Measurements from ENCODE around the gene ESPN.
"Not testable (repeated sequence)": the region's sequence is repeated elsewhere in the genome, so short reads cannot be mapped to it uniquely, and the experiment has no call there.

ESPN gene

DNA sequence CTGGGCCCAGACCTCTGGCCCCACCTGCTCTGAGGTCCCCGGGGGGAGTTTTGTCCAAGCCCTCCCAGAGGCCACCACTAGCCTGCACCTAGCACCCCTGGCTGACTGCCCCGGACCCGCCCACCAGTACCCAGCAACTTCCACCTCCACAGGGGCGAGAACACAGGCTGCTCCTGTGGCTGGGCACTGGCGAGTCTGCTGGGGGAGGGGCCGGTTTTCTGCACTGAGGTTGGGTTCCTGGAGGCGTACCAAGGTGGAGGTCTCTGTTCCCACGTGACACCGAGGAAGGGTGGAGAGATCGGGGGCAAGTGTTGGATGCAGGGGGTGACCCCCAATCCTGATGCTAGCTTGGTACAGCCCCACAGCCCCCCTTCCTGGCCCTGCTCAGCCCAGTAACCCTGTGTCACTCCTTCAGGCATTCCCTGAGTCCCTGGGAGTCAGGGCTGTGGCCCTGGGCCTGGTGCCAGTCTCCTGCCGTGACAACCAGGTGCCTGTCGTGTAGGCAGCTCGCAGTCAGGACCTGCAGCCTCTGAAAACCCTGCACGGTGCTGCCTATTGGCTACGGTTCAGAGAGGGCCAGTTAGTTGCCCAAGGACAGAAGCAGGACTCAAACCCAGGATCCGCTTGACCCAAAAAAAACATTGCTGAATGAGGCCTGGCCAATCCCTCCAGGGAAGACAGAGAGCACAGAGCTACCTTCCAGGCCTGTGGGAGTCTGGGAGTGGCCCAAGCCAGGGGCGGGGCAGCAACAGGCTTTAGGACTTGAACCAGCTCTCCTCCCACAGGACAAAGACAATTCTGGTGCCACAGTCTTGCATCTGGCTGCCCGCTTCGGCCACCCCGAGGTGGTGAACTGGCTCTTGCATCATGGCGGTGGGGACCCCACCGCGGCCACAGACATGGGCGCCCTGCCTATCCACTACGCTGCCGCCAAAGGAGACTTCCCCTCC is 3.1 kb downstream of the ESPN start:
- no peak for DNase-seq (ENCODE audit: low read depth)

DNA sequence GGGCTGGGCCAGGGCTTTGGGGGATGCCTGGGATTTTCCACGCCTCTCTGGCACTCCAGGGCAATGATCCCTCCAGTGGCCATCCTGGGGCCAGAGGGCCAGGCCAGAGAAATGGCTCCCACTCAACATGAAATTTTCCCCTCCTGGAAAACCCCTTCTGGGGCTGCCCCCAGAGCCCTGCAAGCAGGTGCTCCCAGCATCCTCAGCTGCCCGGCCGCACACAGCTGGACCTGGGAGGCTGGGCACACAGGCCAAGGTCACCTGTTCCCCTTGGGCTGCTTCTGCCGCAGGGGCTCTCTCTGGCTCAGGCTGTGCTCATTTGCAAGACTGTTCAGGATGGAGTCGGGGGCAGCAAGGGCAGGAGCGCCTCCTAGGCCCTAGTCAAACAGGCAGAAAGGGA is 3.9 kb downstream of the ESPN start:
- not testable (repeated sequence) for DNase-seq (ENCODE audit: low read depth)

DNA sequence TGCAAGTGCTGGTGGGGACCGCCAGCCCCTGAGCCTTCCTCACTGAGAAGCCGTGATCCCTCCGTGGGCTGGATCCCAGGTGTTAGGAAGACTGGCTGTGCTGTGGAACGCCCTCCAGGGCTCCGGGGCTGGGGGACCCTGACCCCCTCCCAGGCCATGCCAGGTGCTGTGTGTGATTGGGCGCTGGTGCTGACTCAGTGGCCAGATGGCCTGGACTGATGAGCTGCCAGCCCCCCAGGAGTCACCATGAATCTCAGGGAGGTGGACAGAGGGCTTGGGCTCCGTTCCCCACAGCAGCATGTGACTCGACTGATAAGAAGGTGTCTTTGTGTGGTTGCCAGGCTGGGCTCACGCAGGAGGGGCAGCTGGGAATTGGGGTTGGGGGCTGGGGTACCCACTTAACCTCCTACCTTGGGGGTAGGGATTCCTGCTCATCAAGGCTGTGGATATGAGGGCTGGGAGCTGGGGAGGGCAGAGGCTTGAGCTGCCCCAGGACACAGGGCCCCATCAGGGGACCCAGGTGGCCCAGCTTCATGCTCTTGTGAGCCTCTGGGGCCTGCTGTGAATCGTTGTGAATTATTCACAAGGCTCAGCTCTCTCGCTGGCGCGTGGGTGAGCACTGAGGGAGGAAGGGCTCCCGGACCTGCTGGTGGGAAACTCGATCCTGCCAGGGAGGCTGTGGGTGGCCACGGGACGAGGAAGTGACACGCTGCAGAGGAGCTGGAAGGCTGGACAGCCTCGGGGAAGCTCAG is 5.3 kb downstream of the ESPN start:
- DNase-seq (ENCODE audit: low read depth), result not testable (repeated sequence)

DNA sequence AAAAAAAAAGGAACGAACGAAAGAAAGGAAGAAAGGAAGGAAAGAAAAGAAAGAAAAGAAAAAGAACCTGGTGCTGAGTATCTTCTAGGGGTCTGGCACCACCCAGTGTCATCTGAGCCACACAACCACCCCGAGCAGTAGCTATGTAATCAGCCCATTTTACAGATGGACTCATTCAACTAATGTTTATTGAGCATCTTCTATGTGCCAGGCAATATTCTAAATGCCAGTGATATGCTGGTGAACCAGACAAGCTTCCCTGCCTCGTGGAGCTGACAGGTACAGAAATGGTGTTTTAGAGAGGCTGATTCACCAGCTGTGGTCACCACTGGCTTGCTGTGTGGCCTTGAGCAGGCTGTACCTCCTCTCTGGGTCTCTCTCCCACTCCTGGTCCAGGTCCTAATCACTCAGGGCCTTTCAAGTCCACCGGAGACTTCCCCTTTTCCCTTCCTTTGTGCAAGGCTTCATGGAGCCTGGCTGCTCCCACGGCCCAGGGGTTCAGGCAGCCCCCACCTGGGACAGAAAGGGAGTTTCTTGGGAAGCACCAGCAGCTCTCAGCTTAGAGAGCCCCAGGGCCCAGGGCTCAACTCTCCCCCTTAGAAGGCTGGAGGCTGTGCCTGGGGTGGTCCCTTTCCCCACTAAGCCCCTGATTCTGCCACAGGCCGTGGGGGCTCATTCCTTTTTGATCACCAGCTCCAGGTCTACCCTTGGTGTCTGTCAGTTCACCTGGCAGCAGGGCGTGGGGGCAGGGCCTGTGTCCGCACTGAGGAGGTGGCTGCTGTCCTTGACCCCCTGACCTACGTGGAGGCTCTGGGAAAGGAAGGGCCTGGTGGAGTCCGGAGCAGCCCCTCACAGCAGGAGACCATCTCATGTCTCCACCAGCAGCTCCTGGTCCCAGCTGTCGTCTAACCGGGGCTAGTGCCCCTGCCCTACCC is 7.3 kb downstream of the ESPN start:
- DNase-seq (ENCODE audit: low read depth), result not testable (repeated sequence)

DNA sequence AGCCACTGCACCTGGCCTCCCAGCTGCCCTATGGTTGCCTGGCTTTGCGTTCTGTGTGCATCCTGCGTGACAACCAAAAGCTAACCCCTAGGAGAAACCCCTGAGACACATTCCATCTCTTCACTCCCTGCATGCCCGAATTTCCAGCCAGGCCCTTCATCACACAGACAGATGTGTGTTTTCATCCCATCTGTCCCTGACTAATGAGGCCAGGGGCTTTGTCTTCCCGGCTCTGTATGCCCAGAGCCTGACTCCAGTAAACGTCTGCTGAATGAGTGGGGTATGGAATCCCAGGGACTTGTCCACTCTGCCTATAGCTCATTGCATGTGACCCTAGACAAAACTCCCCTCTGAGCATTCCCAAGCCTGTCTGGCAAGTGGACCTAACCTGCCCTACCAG is 9.6 kb downstream of the ESPN start:
- no peak for DNase-seq (ENCODE audit: low read depth)

DNA sequence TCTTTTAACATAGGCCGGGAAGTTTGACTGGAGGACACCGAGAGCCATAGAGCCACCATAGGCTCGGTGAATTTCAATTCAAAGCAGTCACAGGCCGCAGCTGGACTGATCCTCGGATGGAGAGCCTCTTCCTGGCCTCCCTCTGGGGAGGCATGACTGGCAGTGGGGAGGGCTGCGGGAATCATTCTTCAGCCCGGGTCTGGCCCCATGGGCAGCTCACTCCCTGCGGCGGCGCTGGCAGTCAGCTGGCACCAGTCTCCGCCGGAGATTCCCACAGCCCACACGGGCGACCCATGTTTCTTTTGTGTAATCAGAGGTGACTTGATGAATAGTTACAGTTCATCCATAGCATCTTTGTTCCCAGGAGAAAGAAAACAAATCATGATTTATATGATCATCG is 10.6 kb downstream of the ESPN start:
- DNase-seq (ENCODE audit: low read depth), result no peak

DNA sequence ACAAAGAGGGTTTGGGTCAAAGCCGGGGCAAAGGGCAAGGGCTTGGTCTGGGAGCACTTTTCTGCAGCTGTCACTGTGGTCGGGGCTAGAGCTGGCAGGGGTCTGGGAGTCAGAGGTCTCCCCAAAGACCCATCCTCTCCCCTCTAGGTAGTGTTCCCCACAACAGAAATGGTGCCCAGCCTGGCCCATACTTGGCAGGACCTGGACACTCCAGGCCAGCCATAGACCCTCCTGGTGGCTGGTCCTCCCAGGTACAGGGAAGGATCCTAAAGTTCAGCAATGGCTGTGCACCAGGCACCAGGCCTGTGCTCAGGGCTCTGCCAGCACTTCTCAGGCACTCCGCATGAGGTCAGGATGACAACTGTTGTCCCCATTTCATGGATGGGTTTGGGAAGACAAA is 11.0 kb downstream of the ESPN start:
- no peak for DNase-seq (ENCODE audit: low read depth)

DNA sequence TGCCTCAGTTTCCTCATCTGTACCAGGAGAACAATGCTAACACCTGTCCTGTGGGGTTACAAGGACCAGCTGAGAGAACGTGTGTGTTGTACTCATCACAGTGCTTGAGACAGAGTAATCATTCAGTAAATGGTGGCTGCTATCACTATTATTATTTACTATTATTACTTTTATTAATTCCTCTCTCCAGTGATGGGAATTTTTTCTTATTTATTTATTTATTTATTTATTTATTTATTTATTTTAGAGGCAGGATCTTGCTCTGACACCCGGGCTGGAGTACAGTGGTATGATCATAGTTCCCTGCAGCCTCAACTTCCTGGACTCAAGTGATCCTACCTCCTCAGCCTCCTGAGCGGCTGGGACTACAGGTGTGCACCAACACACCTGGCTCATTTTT is 11.7 kb downstream of the ESPN start:
- DNase-seq (ENCODE audit: low read depth), result not testable (repeated sequence)

DNA sequence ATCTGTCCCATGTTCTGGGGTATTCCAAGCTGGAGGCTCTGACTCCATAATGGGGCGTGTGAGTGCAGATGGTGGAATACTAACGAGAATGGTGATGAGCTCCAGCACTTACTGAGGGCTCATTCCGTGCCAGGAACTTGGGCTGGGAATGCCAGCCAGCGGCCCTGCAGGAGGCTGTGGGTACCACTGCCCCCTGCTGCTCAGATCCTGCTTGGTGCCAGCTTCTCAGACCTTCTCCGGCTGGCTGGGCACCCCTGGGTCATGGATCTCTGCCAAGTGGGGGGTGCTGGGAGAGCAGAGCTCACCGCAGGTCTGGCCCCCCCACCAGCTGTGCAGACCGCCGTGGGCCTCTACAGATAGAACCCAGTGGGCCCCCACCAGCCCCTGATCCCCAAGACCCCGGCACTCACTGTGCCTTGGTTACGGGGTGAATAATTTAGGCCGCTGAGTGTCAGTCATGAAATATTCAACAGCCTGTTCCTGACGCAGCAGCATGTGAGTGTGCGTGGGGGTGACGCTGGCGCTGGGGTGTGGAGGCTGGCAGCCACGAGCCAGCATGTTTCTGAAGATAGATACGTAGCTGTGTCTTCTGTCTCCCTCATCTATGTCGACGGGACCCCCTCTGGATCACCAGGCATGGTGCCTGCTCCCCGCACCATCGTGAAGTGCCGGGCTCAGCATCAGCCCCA is 12.6 kb downstream of the ESPN start:
- DNase-seq (ENCODE audit: low read depth), result not testable (repeated sequence)

DNA sequence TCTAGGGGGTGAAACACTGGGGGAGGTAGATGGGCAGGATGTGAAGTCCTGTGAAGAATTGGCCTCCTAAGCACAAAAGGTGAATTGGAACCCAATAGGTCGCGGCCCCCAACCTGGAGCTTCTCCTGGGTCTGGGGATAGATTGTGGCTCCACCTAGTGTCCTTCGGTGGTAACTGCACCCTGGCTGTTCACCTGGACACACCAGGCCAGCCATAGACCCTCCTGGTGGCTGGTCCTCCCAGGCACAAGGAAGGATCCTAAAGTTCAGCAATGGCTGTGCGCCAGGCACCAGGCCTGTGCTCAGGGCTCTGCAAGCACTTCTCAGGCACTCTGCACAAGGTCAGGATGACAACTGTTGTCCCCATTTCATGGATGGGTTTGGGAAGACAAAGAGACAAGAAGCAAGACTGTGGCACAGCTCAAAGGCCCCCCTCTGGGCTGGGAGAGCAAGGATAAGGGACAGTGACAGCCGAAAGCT is 13.5 kb downstream of the ESPN start:
- DNase-seq (ENCODE audit: low read depth), result peak; percentile 61

DNA sequence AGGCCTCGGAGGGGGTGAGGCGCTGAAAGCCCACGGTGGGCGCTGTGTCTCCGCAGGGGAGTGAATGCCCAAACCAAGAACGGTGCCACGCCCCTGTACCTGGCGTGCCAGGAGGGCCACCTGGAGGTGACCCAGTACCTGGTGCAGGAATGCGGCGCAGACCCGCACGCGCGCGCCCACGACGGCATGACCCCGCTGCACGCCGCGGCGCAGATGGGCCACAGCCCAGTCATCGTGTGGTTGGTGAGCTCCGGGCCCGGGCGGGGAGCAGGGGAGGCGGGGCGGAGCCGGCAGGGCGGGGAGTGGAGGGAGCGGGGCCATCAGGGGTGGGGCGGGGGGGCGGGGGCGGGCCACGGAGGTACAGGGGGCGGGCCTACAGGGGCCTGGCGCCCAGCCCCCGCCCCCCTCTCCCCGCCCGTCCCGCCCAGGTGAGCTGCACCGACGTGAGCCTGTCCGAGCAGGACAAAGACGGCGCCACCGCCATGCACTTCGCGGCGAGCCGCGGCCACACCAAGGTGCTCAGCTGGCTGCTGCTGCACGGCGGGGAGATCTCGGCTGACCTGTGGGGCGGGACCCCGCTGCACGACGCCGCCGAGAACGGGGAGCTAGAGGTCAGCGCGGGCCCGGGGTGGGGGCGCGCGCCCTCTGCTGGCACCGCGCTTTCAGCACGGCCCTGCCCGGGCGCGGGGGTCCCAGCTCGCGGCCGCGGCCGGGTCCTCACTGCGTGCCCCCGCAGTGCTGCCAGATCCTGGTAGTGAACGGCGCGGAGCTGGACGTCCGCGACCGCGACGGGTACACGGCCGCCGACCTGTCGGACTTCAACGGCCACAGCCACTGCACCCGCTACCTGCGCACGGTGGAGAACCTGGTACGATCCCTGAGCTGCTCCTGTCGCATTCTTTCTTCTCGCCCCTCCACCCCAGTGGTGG is 15.9 kb downstream of the ESPN start:
- DNase-seq (ENCODE audit: low read depth), result peak; percentile 58

DNA sequence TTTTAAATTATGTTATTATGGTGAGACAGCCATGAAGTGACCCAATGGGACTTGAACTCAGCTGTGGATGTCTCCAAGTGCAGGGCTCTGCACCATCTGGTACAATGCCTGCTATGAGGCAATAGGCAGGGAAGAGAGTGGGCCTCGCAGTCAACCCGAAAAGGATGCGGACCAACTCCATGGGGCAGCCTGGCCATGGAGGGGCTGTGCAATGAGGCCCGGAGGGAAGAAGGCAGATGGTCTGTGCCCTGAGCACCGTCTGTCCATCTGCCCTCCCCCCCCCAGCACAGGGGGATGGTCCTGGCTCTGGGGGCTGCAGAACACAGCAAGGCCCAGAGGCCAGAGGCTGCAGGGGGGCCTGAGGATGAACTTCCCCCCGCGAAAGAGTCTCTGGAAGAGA is 17.0 kb downstream of the ESPN start:
- DNase-seq (ENCODE audit: low read depth), result no peak

DNA sequence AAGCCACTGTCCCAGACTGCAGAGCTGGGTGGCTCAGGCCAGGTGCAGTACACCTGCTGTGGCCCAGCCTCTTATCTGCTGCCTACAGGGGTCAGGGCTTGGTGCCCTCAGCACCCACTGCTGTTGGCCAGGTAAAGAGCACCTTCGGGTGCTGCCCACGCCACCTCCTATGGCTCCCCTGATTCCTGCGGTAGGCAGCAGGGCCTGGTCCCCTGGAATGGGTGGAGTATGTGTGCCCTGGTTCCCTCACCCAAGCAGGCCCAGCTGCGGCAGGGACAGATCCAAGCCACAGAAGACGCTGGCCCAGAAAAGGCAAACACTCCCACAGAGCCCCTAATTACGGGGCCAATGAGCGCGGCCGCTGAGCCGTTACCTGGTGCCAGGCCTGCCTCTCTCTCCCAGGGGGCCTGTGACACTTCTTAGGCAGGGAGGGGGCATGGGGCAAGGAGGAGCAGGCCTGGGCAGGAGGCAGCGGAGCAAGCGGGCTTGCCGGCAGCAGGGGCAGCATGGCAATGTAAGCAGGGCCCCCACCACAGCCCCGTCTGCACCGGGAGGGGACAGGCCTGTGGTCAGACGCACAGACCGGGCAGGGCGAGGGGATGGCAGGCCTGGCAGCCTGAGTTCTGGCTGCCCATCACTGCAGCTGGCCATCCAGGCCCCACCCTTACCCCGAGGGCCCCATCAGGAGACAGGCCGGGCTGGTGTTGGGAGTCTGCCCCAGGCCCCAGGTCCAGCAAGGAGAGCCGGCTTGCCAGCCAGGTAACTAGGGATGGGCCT is 19.0 kb downstream of the ESPN start:
- DNase-seq (ENCODE audit: low read depth), result no peak

DNA sequence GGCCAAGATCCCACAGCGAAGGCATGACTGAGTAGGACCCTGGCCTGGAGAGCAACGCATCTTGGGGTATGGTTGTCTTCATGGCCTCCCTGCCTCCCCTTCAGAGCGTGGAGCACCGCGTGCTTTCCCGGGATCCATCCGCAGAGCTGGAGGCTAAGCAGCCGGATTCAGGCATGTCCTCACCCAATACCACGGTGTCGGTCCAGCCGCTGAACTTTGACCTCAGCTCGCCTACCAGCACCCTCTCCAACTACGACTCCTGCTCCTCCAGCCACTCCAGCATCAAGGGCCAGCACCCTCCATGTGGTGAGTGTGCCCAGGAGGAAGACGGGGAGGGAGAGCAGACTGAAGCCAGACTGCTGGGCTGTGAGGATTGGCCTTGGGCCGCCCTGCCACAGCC is 19.8 kb downstream of the ESPN start:
- DNase-seq (ENCODE audit: low read depth), result no peak

DNA sequence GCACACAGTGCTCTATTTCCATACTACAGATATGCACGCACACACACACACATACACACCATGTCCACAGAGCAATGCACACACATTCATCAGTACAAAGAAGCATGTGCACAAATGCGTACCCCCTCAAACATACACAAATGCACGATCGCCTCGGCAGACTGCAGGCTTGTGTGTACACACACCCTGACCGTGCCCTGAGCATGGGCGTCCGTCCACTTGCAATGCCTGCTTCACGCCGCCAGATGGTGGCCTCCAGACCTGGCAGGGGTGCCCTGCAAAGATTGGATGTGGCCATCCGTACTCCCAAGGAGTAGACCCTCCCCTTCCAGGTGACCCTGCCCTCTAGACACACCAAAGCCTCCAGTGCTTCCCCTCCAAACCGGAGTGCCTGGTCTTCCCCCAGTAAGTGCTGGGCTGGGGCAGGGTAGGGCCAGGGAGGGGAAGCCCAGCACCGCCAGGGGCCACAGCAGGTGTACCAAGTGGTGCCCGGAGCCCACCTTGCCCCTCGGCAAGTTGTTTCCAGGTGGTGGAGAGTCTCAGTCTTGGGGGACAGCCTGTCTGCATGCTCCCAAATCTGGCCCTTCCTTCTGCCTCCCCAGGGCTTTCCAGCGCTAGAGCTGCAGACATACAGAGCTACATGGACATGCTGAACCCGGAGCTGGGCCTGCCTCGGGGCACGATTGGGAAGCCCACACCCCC is 20.6 kb downstream of the ESPN start:
- no peak for DNase-seq (ENCODE audit: low read depth)

DNA sequence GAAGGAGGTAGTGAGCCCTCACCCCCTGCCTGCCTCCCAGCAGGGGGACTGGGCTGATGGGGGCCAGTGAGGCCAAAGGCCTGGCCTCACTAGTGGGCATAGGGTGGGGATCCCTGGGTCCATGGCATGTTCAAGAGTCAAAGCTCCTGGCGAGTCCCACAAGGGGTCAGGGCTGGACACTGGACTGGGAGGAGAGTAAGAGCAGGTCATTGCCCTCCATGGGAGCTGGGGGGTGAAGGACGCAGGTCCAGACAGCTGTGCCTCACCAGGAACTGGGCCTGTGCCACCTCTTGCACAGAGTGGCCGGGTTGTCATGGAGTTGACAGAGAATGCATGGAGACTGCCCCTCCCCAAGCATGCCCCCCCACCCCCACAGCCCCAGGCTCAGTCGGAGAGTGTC is 21.4 kb downstream of the ESPN start:
- not testable (repeated sequence) for DNase-seq (ENCODE audit: low read depth)

DNA sequence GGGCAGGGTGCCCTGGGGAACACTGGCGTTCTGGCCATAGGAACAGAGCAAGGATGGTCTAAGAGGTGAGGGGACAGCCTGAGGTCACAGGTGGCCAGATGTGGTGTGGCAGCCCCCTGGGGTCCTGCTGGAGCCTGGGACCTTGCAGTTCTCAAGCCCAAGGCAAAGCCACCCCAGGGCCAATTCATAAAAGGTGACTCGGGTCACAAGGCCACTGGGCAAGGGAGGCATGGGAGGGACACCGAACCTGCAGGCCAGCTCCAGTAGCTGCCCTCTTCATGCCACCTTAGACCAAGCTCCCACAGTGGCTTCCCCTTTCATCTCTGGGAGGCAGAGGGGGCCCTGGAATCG is 22.1 kb downstream of the ESPN start:
- no peak for DNase-seq (ENCODE audit: low read depth)

DNA sequence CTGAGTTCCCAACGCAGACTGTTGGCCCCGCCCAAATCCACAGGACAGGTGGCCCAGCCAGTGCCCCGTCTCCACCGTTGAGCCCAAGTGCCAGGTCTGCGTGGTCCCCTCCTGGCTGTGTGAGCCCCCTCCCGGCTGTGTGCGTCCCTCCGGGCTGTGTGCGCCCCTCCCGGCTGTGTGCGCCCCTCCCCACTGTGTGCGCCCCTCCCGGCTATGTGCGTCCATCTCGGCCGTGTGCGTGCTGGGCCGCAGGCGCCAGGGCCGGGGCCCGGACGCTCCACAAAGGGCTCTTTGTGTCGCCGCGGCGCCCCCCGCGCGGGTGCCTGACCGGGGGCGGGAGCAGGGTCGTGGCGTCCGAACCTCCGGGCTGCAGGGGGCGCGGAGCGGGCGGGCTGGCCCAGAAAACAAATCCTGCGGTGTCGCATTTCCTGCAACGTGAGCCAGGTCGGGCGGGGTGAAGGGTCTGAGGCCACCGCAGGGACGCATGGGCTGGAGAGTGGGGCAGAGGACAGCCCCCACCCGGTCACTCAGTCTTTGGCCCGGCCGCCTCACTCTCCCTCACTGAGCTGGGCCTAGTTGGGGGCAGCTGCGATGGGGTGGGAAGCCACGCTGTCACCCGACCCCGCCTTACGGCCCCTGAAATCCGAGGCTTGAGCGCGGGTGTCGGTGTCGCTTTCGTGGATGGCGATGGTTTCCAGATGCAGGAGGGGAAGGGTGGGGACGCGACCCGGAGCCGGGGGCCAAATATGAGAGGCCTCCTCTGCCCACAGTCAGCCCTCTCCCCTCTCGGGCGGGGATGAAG is 22.6 kb downstream of the ESPN start:
- no peak for DNase-seq (ENCODE audit: low read depth)

All from stimulated activated CD4-positive, alpha-beta T cell treated with anti-CD3 and anti-CD28 coated beads, Interleukin-2, amount 100 ng/mL, for 4 hours (primary cell).